Measurements from ENCODE around the gene SERPINA4. TPM values are rescaled to one million over a fixed set of nuclear protein-coding genes. Genes with fewer than 3 reads are reported as not detected.

The SERPINA4 gene
- total and polyA plus RNA-seq, 9 of the 15 experiments (the other 6 are each of a cell fraction or from before 2014, with no cell fraction given): not detected

- no peak for FAIRE-seq
- no peaks in the 10 kb centered on the region for H3K79me2 ChIP-seq (ENCODE audit: control insufficient read depth, insufficient read depth, low read length)
- no peaks in the 10 kb centered on the region for H4K20me1 ChIP-seq (replicated peaks; ENCODE audit: control insufficient read depth, insufficient read depth, low read length)
- no peaks in the 10 kb centered on the region for H3K4me1 ChIP-seq (replicated peaks in 1 of 2; ENCODE audit: control insufficient read depth in 2 of 2, insufficient read depth in 2 of 2, low read length in 2 of 2)
- no peak overlapping the region for H3K27ac ChIP-seq (ENCODE audit: extremely low read depth, low read depth, low read length)
- TF ChIP-seq HDGF (IDR thresholded peaks at IDR 0.05) (no peak), ZNF239 (CRISPR knock-in tag; IDR thresholded peaks at IDR 0.05) (no peak), PURB (CRISPR knock-in tag; IDR thresholded peaks at IDR 0.05; ENCODE audit: low read depth) (no peak), HMGN3 (IDR thresholded peaks at IDR 0.05; ENCODE audit: borderline replicate concordance, extremely low read depth, insufficient read length, low read depth, low read length) (no peak), NCOA4 (IDR thresholded peaks at IDR 0.05; ENCODE audit: partially characterized antibody) (no peak), HSF4 (CRISPR knock-in tag; IDR thresholded peaks at IDR 0.05; ENCODE audit: borderline replicate concordance) (no peak), GTF2E2 (tag; IDR thresholded peaks at IDR 0.05) (no peak)
- H3K4me2 ChIP-seq (ENCODE audit: insufficient read depth, low read length): no peak overlapping the region
- ATAC-seq: no peak
- no peak overlapping the region for H3K9ac ChIP-seq (ENCODE audit: insufficient read depth in 1 of 2, low read depth in 2 of 2, low read length in 2 of 2)
- POLR2A ChIA-PET: no interaction called here
- no peak for DNase-seq (ENCODE audit: extremely low read depth in 1 of 4, low spot score in 3 of 4)
- H3K36me3 ChIP-seq (ENCODE audit: control insufficient read depth, insufficient read depth, low read length): no peaks in the 10 kb centered on the region
- H3K4me3 ChIP-seq: no peak overlapping the region
- intact Hi-C loops (cut with micrococcal nuclease): no loop called here
- no peak overlapping the region for H2AFZ ChIP-seq (ENCODE audit: low read depth, low read length)
- in situ Hi-C loops (cut with MboI): no loop called here
- H3K9me3 ChIP-seq (replicated peaks; ENCODE audit: control insufficient read depth, insufficient read depth, low read depth, low read length): no peaks in the 10 kb centered on the region
- H3K27me3 ChIP-seq (ENCODE audit: control insufficient read depth in 2 of 2, insufficient read depth in 2 of 2, low read length in 2 of 2): no peaks in the 10 kb centered on the region; a peak in 1 of 5 replicates
- under 1% methylated on average over 10 of the region's 10 CpGs for WGBS (ENCODE audit: insufficient coverage, low coverage, missing lambda C conversion rate)
- no peaks in the 10 kb centered on the region for H3K9me1 ChIP-seq (ENCODE audit: control insufficient read depth, insufficient read depth, low read length)
- CTCF ChIA-PET (ENCODE audit: low intra/inter-chr PET ratio): no interaction called here
- no TSS peak for BruUV-seq (replicated peaks)
These were observed 44.0 kb upstream of the SERPINA4 start for GRCh38 chr14:94517248-94517640.
